Measurements from ENCODE around the gene MALSU1. TPM values are rescaled to one million over a fixed set of nuclear protein-coding genes. Genes with fewer than 3 reads are reported as not detected.

MALSU1 gene
- total and polyA plus RNA-seq, 2 of the 13 experiments (the other 11 are each of a cell fraction or from before 2014, with no cell fraction given), result 72.0 to 141 TPM

GRCh38 chr7:23357190-23358093 is 58.3 kb downstream of the MALSU1 start (continued):
- TF ChIP-seq THAP11 (CRISPR knock-in tag; IDR thresholded peaks at IDR 0.05) (0 out of 2 replicates have a peak, but pooled peaks have one; percentile 31), AHDC1 (CRISPR knock-in tag; IDR thresholded peaks at IDR 0.05; ENCODE audit: borderline replicate concordance) (peak; percentile 82; the same call in 1 of the 2 replicates), PLRG1 (conservative IDR thresholded peaks at IDR 0.05) (no peak), ZNF10 (CRISPR knock-in tag; IDR thresholded peaks at IDR 0.05; ENCODE audit: borderline replicate concordance, low read depth) (no peak), ZBTB44 (CRISPR knock-in tag; IDR thresholded peaks at IDR 0.05) (no peak), LBX2 (CRISPR knock-in tag; IDR thresholded peaks at IDR 0.05; ENCODE audit: borderline replicate concordance) (no peak), PLSCR1 (CRISPR knock-in tag; IDR thresholded peaks at IDR 0.05; ENCODE audit: borderline replicate concordance) (no peak), TOE1 (CRISPR knock-in tag; IDR thresholded peaks at IDR 0.05) (no peak), JARID2 (CRISPR knock-in tag; IDR thresholded peaks at IDR 0.05; ENCODE audit: insufficient replicate concordance) (no peak), MATR3 (CRISPR knock-in tag; IDR thresholded peaks at IDR 0.05) (no peak), ZKSCAN5 (CRISPR knock-in tag; IDR thresholded peaks at IDR 0.05) (no peak), MEF2D (CRISPR knock-in tag; IDR thresholded peaks at IDR 0.05) (0 out of 2 replicates have a peak, but pooled peaks have one; percentile 24), SCMH1 (CRISPR knock-in tag; IDR thresholded peaks at IDR 0.05; ENCODE audit: borderline replicate concordance) (no peak), ZSCAN20 (CRISPR knock-in tag; IDR thresholded peaks at IDR 0.05; ENCODE audit: borderline replicate concordance) (no peak), PHB2 (IDR thresholded peaks at IDR 0.05; ENCODE audit: partially characterized antibody) (no peak), ZNF234 (CRISPR knock-in tag; conservative IDR thresholded peaks at IDR 0.05) (no peak), DNMT1 (CRISPR knock-in tag; IDR thresholded peaks at IDR 0.05) (no peak)
- TF ChIP-seq, protein P1, sequence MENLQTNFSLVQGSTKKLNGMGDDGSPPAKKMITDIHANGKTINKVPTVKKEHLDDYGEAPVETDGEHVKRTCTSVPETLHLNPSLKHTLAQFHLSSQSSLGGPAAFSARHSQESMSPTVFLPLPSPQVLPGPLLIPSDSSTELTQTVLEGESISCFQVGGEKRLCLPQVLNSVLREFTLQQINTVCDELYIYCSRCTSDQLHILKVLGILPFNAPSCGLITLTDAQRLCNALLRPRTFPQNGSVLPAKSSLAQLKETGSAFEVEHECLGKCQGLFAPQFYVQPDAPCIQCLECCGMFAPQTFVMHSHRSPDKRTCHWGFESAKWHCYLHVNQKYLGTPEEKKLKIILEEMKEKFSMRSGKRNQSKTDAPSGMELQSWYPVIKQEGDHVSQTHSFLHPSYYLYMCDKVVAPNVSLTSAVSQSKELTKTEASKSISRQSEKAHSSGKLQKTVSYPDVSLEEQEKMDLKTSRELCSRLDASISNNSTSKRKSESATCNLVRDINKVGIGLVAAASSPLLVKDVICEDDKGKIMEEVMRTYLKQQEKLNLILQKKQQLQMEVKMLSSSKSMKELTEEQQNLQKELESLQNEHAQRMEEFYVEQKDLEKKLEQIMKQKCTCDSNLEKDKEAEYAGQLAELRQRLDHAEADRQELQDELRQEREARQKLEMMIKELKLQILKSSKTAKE (CRISPR knock-in tag; IDR thresholded peaks at IDR 0.05; ENCODE audit: borderline replicate concordance), result no peak
